NCI-H2196 treated with DMSO at 0.1 percent for 48 hours (cell line): ENCODE results near the gene PPP1R14D.

Experiments used
- DNase-seq: peaks from one replicate; lab custom pipeline; 2025; ENCODE audit not compliant: unreplicated experiment; lab: John Stamatoyannopoulos, UW

Gene PPP1R14D

GRCh38 chr15:40787991-40788390, 40.5 kb downstream of the PPP1R14D start:
- no peak for DNase-seq

DNA sequence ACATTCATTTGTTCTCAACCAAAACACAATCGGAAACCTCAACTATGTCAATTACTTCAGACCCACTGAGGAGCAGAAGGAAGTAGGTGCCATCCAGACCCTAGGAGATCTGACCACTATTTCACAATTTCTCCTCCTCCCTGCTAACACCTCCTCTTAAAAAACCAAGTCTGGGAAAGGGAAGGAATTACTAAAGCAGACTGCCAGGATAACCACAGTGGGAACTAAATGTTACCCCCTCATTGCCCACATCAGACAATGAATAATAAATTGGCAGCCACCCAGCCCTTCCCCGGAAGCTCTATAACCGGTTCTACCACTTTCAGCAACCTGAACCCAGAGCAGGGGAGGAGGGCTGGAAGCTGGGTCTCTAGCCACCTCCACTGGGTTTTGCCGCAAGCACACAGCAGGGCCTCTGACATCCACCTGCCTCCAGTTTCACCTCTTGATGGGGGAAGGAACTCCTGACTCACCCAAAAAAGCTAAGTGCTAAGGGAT, 41.1 kb downstream of the PPP1R14D start:
- peak; percentile 73 for DNase-seq

DNA sequence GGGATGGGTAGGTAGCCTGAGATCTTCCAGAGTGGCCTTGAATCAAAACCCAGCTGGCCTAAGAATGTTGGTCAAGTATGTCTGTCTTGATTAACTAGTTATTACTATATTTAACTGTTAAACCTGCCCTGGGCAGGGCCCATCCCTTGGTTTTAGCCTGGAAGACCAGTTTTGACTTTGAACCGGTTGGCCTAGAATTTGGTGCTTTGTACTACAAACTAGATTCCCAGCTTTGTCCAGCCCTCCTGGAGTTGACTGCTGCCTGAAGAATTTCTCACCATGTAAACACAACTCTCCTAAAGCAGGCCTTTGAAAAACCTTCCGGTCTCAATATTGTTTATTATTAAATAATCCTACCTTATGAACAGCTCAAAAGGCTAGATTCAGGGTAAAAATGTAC, 42.7 kb downstream of the PPP1R14D start:
- no peak for DNase-seq

DNA sequence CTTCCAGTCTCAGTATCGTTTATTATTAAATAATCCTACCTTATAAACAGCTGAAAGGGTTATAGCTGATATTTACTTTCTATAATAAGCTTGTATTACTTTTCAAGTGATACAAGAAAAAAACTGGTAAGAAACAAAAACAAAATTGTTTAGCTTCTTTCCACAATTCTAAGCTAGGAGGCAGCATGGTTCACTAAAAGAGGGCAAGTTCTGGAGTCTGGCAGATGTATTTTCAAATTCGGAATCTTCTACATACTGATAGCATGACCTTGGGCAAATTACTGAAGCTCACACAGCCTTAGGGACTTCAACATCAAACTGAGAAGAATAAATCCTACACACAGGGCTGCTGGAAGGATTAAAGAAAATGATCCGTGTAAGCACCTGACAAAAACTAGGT, 43.3 kb downstream of the PPP1R14D start:
- DNase-seq: no peak

DNA sequence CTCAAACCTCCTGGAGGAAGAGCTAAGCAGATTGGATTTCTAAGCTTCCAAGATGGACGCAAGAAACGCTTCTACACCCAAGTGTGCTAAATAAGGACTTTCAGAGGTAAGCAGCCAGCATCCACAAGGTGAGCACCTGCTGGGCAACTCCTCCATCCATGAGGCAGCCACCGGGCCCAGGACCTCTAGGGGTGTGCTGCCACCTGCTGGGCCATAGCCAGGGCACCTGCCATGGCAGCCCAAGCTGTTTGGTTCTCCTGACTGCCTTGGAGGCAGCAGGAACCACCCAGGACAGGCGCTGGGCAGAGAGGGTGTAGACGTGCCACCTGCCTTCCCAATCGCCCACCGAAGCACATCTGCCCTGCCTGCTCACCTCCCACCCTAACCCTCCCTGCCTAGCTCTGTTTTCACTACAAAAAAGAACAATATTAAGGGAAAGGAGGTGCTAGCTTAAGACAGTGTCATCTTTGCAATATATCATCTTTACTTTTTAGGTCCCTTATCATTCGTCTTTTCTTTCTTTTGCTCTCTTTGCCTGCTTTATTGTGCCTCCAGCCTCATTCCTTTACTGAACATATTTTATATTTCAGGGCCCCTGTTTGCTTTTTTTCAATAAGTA, 45.8 kb downstream of the PPP1R14D start:
- peak; percentile 41 for DNase-seq

DNA sequence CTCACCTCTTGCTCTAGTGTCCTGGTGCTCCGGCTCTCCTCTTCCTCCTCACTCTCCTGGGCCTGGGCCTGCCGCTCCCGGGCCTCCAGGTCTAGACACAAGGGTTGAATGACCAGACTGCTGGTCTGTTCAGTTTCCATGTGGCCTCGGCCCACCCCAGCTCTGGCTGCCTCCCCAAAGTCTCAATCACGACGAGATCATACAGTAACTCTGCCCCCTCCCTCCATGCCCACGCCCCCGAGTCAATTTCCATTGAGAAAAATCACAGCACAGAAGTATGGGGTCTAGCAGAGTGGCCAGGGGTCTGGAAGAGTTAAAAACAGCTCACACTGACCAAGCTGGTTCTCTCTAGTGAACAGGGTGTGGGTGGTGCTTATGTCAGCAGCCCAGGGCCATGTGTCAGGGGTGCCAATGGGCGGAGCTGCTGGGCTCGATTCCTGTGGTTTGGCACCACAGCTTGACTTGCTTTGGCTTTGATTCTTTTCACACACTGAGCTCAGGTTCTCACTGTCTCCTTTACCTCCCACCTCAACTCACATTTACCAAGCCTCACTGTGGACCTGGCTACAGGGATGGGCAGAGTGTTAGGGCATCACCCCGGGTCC, 51.9 kb downstream of the PPP1R14D start:
- peak; percentile 28 for DNase-seq

- DNase-seq: no peak
Measured at GRCh38 chr15:40775740-40776536, 52.6 kb downstream of the PPP1R14D start.

DNA sequence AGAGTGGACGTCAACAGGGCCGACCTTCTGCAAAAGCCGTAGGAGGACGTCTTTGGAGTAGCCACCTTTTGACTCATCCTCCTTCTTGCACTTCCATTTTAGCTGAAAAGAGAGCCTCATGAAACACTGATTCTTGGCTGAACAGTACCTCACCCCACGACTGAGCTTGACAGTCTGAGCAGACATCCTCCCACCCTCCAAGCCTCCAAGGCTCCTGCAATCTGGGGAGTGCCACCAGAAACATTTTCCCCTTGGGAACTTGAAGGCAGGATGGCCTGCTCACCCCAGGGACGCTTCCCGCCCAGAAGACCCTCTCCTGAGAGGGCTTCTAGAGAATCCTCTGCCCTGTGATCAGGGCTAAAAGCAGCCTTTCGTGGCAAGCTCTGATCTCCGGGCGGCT, 53.5 kb downstream of the PPP1R14D start:
- DNase-seq: no peak

GRCh38 chr15:40773902-40774301, 54.6 kb downstream of the PPP1R14D start:
- DNase-seq: no peak

GRCh38 chr15:40773496-40773895, 55.0 kb downstream of the PPP1R14D start:
- DNase-seq: no peak

- DNase-seq: no peak
Measured at GRCh38 chr15:40772014-40772413, 56.5 kb downstream of the PPP1R14D start.

- DNase-seq: no peak
Measured at GRCh38 chr15:40771242-40771641, 57.3 kb downstream of the PPP1R14D start.

- DNase-seq: no peak
Measured at GRCh38 chr15:40770147-40770721, 58.3 kb downstream of the PPP1R14D start.

- DNase-seq: no peak
Measured at GRCh38 chr15:40769274-40770146, 59.0 kb downstream of the PPP1R14D start, which contains the start of gene C15orf62. Gene C15orf62 (plus strand): TSS chr15:40769980. CDS start chr15:40770496, 516 bp downstream.

- DNase-seq: no peak
Measured at GRCh38 chr15:40768521-40769273, 59.8 kb downstream of the PPP1R14D start.

DNA sequence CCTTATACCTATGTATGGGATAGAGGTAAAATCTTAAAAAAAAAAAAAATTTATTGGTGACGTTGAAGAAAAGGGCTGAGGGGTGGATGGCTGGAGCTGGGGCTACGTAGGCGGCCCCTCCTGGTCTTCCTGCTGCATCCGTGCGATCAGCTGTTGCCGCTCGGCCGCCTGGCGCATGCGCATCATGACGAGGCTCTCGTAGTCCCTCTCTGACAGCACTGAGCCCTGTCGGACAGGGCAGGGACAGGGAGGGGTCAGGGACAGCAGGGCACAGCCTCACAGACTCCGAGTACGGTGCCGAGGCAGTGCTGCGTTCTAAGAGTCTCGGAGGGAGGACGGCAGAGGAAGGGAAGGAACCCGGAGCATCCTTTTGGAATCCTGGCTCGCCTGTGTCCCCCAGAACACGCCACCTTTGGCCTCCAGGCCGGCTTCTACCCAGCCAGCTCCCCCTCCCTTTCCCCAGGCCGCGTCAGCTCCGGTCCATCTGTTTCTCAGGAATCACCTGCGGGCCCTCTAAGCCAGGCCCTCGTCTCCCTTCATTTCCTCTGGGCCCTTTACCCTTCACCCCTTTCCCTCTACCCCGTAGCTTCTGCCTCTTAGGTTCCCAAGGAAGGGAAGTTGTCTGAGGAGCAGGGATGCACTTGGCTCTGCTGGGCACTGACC, 60.5 kb downstream of the PPP1R14D start:
- no peak for DNase-seq

- DNase-seq: no peak
Measured at GRCh38 chr15:40766906-40767837, 61.3 kb downstream of the PPP1R14D start.

DNA sequence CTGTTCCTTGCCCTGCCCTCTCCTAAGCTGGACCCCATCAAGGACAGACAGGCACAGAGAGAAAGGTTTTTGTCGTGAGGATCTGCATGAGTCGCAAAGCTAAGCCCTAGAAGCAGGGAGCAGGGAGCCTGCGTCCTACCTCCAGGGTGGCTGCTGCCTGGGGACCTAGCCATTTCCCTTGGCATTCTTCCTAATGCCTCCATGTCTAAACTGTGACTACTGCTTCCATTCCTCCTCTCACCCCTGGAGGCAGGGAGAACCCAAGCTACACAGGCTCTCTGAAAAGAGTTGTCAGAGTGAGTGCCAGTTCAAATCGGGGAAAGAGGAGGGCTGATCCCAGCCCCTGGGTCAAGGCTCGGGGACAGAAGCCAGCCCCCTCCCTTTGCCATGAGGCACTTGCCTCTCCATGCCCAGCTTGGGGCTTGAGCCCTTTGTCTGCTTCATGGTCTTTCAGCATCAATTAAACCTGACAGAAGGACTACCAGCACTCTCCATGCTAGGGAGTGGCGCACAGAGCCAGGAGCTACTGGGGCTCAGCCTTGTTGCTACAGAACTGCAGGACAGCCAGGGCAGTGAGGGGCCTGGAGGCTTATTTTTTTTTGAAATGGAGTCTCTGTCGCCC, 62.2 kb downstream of the PPP1R14D start:
- no peak for DNase-seq
